ENCODE measurements around the gene MCM3AP.
"Not testable (repeated sequence)": the region's sequence is repeated elsewhere in the genome, so short reads cannot be mapped to it uniquely, and the experiment has no call there.

MCM3AP gene

DNA sequence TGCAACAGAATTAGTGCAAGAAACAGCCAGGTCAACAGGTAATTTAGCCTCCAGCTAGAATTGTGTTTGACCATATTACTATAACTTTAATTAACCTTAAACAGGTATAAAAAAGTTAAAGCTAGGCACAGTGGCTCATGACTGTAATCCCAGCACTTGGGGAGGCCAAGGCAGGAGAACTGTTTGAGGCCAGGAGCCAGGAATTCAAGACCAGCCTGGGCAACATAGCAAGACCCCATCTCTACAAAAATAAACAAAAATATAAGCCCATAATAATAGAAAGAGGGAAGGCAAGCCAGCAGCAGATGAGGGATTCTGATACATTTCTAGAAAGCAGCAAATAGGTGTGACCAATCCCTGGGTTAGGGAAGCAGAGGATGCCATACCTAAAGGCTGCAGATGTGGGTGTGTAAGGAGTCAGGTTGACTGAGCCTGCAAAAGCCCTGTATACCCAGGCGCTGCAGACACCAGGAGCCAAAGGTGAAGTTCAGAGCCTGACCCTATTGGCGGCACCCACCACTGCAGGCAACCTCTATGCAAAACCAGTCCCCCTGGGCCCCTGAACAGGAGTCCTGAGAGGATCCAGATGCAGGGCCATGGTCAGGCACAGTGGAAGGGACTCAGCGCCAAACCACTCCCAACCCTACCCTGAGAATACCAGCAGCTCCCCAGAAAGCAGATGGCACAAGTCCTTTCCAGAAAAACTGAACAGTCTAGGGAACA lies 37.6 kb downstream of the MCM3AP start:
- Histone ChIP-seq H3K9me3 (replicated peaks; ENCODE audit: low read length) (no peaks in the 10 kb centered on the region), H3K4me3 (ENCODE audit: low read length) (no peak overlapping the region), H3K36me3 (ENCODE audit: insufficient read depth, low read length) (peaks cover 87% of the 10 kb centered on the region), H3K4me2 (ENCODE audit: low read length) (no peak overlapping the region), H3K9ac (ENCODE audit: low read depth, low read length) (no peak overlapping the region), H3K4me1 (ENCODE audit: control insufficient read depth, insufficient read depth, low read length) (no peaks in the 10 kb centered on the region), H3K27me3 (ENCODE audit: control insufficient read depth, insufficient read depth, low read length) (no peaks in the 10 kb centered on the region)

DNA sequence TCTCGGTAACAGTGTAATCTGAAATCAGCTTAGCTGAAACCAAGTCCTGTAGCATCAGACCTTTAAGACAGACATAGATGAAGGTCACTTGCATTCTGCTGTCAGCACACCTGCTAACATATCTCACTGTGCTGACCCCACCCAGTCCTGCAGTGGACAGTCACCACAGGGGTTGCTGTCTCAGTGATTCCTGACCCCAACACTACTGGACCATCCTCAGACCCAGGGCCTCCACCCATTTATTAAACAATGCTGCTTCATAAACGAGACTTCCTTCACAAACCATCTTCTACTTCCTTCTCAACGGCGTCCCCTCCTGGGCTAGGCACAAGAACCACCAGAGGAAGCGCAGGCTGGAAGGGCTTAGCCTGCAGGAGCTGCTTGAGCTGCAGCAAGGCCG lies 39.1 kb downstream of the MCM3AP start:
- Histone ChIP-seq H3K4me2 (ENCODE audit: low read length) (no peak overlapping the region), H3K4me3 (ENCODE audit: low read length) (no peak overlapping the region), H3K9ac (ENCODE audit: low read depth, low read length) (no peak overlapping the region), H3K4me1 (ENCODE audit: control insufficient read depth, insufficient read depth, low read length) (no peaks in the 10 kb centered on the region), H3K27me3 (ENCODE audit: control insufficient read depth, insufficient read depth, low read length) (no peaks in the 10 kb centered on the region), H3K36me3 (ENCODE audit: insufficient read depth, low read length) (peaks cover 88% of the 10 kb centered on the region), H3K9me3 (replicated peaks; ENCODE audit: low read length) (no peaks in the 10 kb centered on the region)

DNA sequence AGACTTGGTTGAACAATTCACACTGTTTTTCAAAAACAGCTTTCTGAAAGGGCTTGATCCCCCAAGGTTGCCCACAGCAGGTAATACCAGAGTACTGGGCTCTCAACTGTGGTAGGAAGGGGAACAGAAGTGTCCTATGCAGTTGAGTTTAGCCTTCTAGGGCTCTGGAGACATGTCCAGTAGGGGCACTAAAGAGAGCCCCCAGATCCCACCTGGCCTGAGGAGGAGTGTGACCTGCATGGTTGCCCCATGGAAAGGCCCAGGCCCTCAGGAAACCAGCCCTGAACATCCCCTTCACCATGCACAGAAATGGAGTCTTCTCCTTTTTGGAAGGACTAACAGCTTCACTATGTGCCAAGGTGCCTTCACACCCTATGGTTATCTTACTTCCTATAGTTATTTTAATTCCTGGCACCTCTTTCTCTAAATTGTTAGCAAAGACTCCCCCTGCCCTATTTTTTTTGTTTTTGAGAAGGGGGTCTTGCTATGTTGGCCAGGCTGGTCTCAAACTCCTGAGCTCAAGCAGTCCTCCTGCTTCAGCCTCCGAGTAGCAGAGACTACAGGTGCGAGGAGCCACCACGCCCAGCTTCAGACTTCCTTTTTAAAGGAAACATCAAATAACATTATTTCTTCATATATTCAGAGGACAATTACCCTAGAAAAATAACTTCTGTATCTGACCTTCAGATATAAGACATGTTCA lies 40.0 kb downstream of the MCM3AP start:
- peaks cover 88% of the 10 kb centered on the region for H3K36me3 ChIP-seq (ENCODE audit: insufficient read depth, low read length)
- no peak overlapping the region for H3K4me2 ChIP-seq (ENCODE audit: low read length)
- H3K4me1 ChIP-seq (ENCODE audit: control insufficient read depth, insufficient read depth, low read length), result no peaks in the 10 kb centered on the region
- no peak overlapping the region for H3K9ac ChIP-seq (ENCODE audit: low read depth, low read length)
- no peaks in the 10 kb centered on the region for H3K27me3 ChIP-seq (ENCODE audit: control insufficient read depth, insufficient read depth, low read length)
- no peaks in the 10 kb centered on the region for H3K9me3 ChIP-seq (replicated peaks; ENCODE audit: low read length)
- H3K4me3 ChIP-seq (ENCODE audit: low read length), result no peak overlapping the region

DNA sequence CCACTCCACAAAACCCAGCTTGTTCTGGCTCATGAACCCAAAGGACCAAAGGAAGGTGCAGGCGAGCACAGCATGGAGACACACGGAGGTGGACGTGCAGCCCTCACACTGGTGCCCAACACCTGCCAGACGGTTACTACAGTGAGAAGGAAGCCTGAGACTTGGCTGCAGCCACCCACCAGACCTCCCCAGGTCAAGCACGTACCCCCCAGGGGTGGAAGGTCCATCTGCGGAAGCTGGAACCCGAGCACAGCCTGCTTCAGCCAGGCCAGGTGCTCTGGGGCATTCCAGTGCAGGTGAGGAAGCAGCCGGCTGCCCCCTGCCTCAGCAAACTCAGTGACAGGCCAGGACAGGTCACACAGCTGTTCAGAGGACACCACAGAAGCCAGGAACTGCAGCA lies 40.8 kb downstream of the MCM3AP start:
- Histone ChIP-seq H3K9ac (ENCODE audit: low read depth, low read length) (no peak overlapping the region), H3K36me3 (ENCODE audit: insufficient read depth, low read length) (peaks cover 87% of the 10 kb centered on the region), H3K4me1 (ENCODE audit: control insufficient read depth, insufficient read depth, low read length) (no peaks in the 10 kb centered on the region), H3K9me3 (replicated peaks; ENCODE audit: low read length) (no peaks in the 10 kb centered on the region), H3K4me2 (ENCODE audit: low read length) (no peak overlapping the region), H3K27me3 (ENCODE audit: control insufficient read depth, insufficient read depth, low read length) (no peaks in the 10 kb centered on the region), H3K4me3 (ENCODE audit: low read length) (no peak overlapping the region)

DNA sequence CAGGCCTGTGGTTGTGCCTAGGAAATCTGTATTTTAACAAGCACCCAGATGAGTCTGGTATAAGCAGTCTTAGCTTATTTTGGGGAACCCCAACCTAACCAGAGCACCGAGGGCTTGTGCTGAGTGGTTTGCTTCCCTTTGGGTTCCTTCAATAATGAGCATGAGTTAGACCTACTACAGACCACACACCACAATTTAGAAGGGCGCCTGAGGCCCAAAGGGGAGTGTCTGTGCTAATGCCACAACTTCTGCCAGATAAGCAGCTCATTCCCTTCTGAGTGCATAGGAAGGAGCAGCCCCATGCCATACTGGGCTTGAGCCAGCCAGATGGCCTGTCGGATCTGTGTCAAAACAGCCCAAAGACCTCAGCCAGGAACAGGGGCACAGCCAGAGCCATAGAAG lies 41.5 kb downstream of the MCM3AP start:
- H3K36me3 ChIP-seq (ENCODE audit: insufficient read depth, low read length), result peaks cover 88% of the 10 kb centered on the region

DNA sequence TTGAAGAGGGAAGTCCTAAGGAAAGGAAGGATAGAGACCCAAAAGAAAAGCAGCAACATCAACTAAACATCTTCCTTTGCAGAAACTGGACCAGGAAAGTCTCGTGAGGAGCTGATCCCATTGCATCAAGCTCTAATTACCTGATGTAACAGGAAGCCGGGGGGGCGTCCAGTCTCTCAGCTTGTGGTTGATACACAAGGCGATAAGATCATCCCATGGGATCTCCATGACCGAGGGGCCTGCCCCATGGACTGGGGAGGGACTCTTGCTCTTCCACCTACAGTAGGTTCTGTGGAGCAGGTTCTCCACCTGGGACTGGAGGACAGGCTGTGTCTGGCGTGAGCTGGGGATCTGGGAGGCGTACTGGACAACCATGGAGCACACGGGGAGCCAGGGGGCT lies 42.1 kb downstream of the MCM3AP start:
- Histone ChIP-seq H3K27me3 (ENCODE audit: control insufficient read depth, insufficient read depth, low read length) (no peaks in the 10 kb centered on the region), H3K36me3 (ENCODE audit: insufficient read depth, low read length) (peaks cover 92% of the 10 kb centered on the region), H3K4me1 (ENCODE audit: control insufficient read depth, insufficient read depth, low read length) (no peaks in the 10 kb centered on the region), H3K9ac (ENCODE audit: low read depth, low read length) (no peak overlapping the region), H3K4me2 (ENCODE audit: low read length) (no peak overlapping the region), H3K4me3 (ENCODE audit: low read length) (no peak overlapping the region), H3K9me3 (replicated peaks; ENCODE audit: low read length) (no peaks in the 10 kb centered on the region)

More for the DNA sequence above, 41.5 kb downstream of the MCM3AP start:
- H3K4me1 ChIP-seq (ENCODE audit: control insufficient read depth, insufficient read depth, low read length), result no peaks in the 10 kb centered on the region
- no peak overlapping the region for H3K4me2 ChIP-seq (ENCODE audit: low read length)
- H3K9ac ChIP-seq (ENCODE audit: low read depth, low read length), result no peak overlapping the region
- no peak overlapping the region for H3K4me3 ChIP-seq (ENCODE audit: low read length)
- H3K27me3 ChIP-seq (ENCODE audit: control insufficient read depth, insufficient read depth, low read length), result no peaks in the 10 kb centered on the region
- H3K9me3 ChIP-seq (replicated peaks; ENCODE audit: low read length), result no peaks in the 10 kb centered on the region

DNA sequence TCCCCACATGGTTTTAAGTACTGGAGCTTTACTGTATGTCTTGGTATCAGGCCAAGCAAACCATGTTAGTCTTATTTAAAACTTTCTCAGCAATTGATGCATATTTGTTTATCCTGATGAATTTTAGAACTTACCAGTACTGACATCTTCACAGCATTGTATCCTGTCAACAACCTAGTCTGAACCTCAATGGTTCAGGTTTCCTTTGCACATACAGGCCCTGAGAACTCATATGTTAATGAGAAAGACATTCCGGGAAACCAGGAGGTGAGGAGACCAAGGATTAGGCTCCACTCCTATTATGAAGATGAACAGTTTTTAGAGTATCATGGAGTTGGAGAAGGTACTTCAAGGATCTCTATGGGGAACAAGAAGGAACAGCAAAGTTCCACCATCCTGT lies 43.8 kb downstream of the MCM3AP start:
- not testable (repeated sequence) for H3K9ac ChIP-seq (ENCODE audit: low read depth, low read length); H3K27me3 ChIP-seq (ENCODE audit: control insufficient read depth, insufficient read depth, low read length); H3K4me1 ChIP-seq (ENCODE audit: control insufficient read depth, insufficient read depth, low read length); H3K4me2 ChIP-seq (ENCODE audit: low read length); H3K9me3 ChIP-seq (replicated peaks; ENCODE audit: low read length); H3K4me3 ChIP-seq (ENCODE audit: low read length)
- H3K36me3 ChIP-seq (ENCODE audit: insufficient read depth, low read length), result peaks cover 80% of the 10 kb centered on the region

DNA sequence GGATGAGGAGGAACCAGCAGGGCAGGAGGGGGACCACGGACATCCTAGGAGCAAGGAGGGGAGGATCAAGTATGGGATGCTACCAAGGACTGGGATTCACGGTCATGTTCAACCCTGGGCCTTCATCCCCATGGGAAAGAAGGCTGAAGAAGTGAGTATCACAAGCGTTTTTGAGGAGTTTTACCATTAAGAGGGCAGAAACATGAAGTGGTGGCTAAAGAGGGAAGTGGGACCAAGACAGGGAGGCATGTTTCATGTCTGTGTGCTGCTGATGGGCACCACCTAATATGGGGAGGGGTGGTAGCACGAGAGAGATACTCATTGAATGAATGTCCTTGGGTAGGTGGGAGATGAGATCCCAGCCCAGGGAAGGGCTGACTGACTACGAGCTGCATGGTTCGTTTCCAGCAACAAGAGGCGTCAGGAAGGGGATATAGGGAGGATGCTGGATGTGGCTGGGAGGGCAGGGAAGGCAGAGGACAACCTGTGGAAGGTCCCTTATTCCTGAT lies 45.5 kb downstream of the MCM3AP start:
- H3K4me3 ChIP-seq (ENCODE audit: low read length), result no peak overlapping the region
- H3K9ac ChIP-seq (ENCODE audit: low read depth, low read length), result no peak overlapping the region
- no peak overlapping the region for H3K4me2 ChIP-seq (ENCODE audit: low read length)
- H3K9me3 ChIP-seq (replicated peaks; ENCODE audit: low read length), result no peaks in the 10 kb centered on the region
- peaks cover 81% of the 10 kb centered on the region for H3K36me3 ChIP-seq (ENCODE audit: insufficient read depth, low read length)
- H3K27me3 ChIP-seq (ENCODE audit: control insufficient read depth, insufficient read depth, low read length), result no peaks in the 10 kb centered on the region
- H3K4me1 ChIP-seq (ENCODE audit: control insufficient read depth, insufficient read depth, low read length), result no peaks in the 10 kb centered on the region

DNA sequence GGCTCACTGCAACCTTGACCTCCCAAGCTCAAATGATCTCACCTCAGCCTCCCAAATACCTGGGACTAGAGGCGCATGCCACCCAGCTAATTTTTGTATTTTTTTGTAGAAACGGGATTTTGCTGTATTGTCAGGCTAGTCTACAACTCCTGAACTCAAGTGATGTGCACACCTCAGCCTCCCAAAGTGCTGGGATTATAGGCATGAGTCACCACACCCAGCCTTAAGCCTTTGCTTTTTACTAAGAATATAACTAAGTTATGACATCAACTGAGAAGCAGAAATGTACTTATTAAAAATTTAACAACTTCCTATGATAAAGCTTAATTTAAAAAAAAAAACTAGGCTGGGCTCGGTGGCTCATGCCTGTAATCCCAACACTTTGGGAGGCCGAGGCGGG lies 47.9 kb downstream of the MCM3AP start:
- Histone ChIP-seq H3K9ac (ENCODE audit: low read depth, low read length) (no peak overlapping the region), H3K4me3 (ENCODE audit: low read length) (no peak overlapping the region), H3K4me1 (ENCODE audit: control insufficient read depth, insufficient read depth, low read length) (no peaks in the 10 kb centered on the region), H3K4me2 (ENCODE audit: low read length) (no peak overlapping the region), H3K27me3 (ENCODE audit: control insufficient read depth, insufficient read depth, low read length) (no peaks in the 10 kb centered on the region), H3K9me3 (replicated peaks; ENCODE audit: low read length) (no peaks in the 10 kb centered on the region), H3K36me3 (ENCODE audit: insufficient read depth, low read length) (peaks cover 80% of the 10 kb centered on the region)

DNA sequence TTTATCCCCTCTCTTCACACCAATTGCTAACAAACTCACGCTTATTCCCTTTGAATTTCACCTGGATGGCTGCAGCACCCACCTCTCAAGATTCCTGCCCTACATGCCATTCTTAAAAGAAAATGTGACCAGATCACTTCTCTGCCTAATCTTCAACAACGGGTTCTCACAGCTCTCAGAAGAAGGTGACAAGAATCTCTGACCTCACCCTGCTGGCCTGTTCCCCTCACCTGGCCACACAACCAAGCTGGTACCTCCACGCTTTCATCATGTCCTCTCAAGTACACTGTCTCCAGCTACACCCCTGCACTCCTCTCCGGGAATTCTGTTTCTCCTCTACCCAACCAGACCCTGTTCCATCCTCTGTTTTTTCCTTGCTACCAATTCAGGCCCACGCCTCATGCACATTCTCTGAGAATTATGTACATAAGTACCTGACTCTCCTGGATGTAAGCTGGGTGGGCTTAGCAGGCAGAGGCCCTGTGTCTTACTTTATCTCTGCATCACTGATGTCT lies 50.9 kb downstream of the MCM3AP start:
- peaks cover 8% of the 10 kb centered on the region for H3K4me1 ChIP-seq (ENCODE audit: control insufficient read depth, insufficient read depth, low read length)

DNA sequence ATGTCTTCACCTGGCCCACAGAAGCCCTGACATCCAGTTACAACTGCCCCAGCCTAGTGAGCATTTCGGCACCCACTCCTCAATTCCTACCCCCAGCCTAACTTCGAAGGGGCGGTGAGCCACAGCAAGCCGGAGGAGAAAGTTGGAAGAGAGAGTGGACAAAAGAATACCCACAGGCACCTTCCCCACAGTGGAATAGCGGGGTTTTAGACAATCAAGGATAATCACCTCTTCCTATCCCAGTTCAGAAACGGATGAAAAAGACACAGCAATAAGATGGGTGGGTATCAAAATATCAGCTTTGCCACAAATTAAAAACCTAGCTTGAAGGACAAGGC lies 55.5 kb downstream of the MCM3AP start:
- peak overlapping the region; percentile 84 for H3K4me2 ChIP-seq (ENCODE audit: low read length)
- peak overlapping the region; percentile 9 for H3K9ac ChIP-seq (ENCODE audit: low read depth, low read length)
- H3K36me3 ChIP-seq (ENCODE audit: insufficient read depth, low read length), result peaks cover 30% of the 10 kb centered on the region
- no peaks in the 10 kb centered on the region for H3K27me3 ChIP-seq (ENCODE audit: control insufficient read depth, insufficient read depth, low read length)
- no peaks in the 10 kb centered on the region for H3K9me3 ChIP-seq (replicated peaks; ENCODE audit: low read length)
- peaks cover 29% of the 10 kb centered on the region for H3K4me1 ChIP-seq (ENCODE audit: control insufficient read depth, insufficient read depth, low read length)
- peak overlapping the region; percentile 75 for H3K4me3 ChIP-seq (ENCODE audit: low read length)

More for the DNA sequence above, 50.9 kb downstream of the MCM3AP start:
- Histone ChIP-seq H3K9me3 (replicated peaks; ENCODE audit: low read length) (no peaks in the 10 kb centered on the region), H3K9ac (ENCODE audit: low read depth, low read length) (no peak overlapping the region), H3K36me3 (ENCODE audit: insufficient read depth, low read length) (peaks cover 55% of the 10 kb centered on the region), H3K27me3 (ENCODE audit: control insufficient read depth, insufficient read depth, low read length) (no peaks in the 10 kb centered on the region), H3K4me3 (ENCODE audit: low read length) (no peak overlapping the region), H3K4me2 (ENCODE audit: low read length) (no peak overlapping the region)

All from skeletal muscle satellite cell (primary cell).